Stimulated activated CD8-positive, alpha-beta memory T cell treated with anti-CD3 and anti-CD28 coated beads, Interleukin-4, amount 100 ng/mL, for 24 hours (primary cell): Measurements from ENCODE around the gene CFAP251.
"Not testable (repeated sequence)": the region's sequence is repeated elsewhere in the genome, so short reads cannot be mapped to it uniquely, and the experiment has no call there.

Source experiments
- DNase-seq: peaks from one replicate; pipeline ENCODE4 v3.0.0-alpha.2; 2020; ENCODE audit warnings: low read depth

CFAP251 gene

DNA sequence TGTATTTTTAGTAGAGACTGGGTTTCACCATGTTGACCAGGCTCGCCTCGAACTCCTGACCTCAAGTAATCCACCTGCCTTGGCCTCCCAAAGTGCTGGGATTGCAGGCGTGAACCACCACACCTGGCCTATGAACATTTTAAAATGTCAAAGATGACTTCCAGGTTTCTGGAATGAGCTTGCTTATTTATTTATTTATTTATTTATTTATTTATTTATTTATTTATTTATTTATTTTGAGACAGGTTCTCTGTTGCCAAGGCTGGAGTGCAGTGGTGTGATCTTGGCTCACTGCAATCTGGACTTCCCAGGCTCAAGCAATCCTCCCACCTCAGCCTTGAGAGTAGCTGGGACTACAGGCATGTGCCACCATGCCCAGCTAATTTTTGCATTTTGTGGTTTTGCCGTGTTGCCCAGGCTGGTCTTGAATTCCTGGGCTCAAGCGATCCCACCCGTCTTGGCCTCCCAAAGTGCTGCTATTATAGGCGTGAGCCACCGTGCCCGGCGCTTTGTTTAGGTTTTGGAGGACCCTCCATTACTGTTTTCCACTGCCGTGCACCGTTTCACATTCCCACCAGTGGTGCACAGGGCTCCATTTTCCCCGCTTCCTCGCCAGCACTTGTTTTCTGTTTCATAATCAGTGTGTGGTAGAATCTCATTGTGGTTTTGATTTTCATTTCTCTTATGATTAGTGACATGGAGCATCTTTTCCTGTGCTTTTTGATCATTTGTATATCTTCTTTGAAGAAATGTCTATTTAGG is 6.4 kb upstream of the CFAP251 start:
- no peak for DNase-seq

DNA sequence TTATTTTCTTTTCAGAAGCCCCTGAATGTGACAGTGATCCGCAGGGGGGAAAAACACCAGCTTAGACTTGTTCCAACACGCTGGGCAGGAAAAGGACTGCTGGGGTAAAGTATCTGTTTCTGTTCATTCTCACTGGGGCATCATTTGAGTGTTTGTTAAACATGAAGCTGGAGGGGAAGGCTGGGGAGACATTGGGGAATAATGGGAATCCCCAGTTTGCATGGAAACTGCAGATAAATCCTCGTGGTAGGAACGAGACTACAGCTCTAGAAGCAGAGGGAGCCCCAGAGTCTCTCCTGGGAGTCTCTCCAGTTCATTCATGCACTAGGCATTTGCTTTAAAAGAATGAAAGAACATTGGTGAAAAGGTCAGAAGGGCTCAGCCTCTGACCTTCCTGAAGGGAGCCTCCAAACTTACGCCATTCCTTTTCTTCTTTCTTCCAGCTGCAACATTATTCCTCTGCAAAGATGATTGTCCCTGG is 2.5 kb upstream of the CFAP251 start:
- DNase-seq: no peak

DNA sequence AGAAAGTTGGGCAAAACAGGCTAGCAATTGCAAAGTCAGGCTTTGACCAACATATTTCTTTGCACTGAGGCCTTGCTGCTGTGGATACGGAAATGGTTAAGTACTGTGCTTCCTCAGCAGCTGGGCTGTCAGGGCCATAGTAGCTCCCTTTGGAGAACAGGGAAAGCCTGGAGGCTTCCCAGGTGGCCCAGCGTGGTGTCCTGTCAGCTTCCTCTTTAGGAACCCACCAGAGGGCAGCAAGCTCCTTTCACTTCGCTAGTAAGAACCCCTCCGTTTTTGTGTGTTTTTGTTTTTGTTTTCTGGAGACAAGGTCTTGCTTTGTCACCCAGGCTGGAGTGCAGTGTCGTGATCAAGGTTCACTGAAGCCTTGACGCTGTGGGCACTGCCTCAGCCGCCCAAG is 1.7 kb upstream of the CFAP251 start:
- no peak for DNase-seq

DNA sequence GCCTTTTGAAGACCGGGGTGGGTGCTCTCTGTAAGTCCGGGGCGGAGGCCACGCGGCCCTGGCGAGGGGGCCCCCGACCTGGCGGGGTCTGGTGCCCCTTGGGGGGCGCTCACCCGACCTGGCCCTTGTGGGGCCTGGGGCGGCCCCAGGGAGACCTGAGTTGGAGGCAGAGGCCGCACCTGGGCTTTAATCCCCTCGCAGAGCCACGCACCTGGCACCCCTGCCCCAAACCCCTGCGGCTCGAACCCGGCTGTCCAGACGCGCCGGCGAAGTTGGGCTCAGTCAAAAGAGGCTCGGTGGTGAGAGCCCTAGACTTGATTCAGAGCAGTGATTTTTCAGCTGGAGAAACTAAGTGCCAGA is 267 bp downstream of the CFAP251 start:
- no peak for DNase-seq

DNA sequence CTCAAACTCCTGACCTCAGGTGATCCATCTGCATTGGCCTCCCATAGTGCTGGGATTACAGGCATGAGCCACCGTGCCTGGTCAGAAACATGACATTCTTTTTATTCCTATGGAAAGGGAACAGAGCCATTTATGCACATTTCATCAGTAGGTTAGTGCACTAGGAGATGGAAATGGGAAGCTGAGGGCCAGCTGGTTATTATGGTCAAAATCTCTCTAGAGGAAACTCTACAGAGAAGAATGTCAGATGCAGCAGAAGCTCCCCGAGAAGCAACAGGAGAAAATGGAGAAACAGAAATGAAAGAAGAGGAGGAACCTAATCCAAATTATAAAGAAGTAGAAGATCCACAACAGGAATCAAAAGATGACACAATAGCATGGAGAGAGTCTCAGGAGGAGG is 2.7 kb downstream of the CFAP251 start:
- no peak for DNase-seq

DNA sequence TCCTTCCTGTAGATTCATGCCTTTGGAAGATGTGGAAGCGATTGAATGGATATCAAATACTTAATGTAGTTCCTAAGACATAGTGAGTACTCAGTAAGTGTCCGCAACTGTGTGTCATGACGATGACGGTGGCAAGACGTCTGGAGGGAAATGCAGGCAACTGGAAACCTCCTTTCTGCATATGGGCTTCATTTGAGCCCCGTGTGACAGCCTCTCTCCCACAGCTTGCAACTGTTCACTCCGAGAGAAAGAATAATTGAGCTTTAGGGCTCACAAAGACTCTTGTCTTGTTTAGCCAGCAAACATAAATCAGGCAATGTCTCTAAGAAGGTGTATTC is 6.9 kb downstream of the CFAP251 start:
- DNase-seq: no peak

DNA sequence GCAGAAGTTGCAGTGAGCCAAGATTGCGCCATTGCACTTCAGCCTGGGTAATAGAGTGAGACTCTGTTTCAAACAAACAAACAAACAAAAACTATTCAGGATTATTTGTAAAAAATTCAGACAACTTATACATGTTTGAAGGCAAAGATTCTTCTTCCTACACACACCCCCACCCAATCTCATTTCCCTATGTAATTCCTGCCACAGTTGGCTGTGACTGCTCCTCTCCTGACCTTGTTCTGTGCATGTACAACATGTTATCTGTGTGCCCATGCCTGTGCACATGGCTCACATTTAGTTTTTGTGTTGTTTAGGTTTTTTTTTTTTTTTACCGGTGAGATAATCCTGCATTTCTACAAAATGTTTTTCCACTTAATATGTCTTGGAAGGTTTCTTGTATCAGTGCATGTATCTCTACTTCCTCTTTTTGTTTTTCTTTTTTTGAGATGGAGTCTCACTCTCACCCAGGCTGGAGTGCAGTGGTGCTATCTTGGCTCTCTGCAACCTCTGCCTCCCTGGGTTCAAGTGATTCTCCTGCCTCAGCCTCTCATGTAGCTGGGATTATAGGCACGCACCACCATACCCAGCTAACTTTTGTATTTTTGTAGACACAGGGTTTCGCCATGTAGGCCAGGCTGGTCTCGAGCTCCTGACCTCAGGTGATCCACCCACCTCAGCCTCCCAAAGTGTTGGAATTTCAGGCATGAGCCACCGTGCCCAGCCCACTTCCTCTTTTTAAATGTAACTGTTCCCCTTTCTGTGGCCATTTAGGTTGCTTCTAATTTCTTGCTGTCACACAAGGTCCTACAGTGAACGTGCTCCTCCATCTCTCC is 8.7 kb downstream of the CFAP251 start:
- DNase-seq: no peak

DNA sequence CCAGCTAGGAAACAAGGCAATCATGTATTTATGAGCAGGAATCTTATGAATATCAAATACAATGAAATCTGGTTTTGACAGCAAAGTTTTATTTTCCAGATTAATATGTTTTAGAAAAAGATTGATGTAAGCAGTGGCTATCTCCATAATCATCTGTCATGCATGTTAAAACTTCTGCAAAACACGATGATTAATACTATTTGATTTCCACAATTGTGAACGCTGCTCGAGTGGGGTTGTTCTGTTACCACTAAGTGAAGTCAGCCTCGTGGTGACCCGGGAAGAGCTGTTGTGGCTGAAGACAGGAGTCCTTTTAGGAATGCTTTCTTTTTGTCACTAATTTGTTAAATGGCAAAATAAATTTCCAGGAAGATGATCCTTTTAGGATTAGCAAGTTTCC is 9.4 kb downstream of the CFAP251 start:
- no peak for DNase-seq

DNA sequence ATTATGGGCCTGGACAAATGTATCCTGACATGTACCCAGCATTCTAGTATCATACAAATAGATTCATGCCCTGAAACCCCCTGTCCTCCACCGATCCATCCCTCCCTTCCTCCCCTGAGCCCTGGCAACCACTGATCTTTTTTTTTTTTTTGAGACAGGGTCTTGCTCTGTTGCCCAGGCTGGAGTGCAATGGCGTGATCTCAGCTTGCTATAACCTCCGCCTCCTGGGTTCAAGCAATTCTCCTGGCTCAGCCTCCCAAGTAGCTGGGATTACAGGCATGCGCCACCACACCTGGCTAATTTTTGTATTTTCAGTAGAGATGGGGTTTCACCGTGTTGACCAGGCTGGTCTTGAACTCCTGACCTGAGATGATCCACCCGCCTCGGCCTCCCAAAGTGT is 11.2 kb downstream of the CFAP251 start:
- not testable (repeated sequence) for DNase-seq

DNA sequence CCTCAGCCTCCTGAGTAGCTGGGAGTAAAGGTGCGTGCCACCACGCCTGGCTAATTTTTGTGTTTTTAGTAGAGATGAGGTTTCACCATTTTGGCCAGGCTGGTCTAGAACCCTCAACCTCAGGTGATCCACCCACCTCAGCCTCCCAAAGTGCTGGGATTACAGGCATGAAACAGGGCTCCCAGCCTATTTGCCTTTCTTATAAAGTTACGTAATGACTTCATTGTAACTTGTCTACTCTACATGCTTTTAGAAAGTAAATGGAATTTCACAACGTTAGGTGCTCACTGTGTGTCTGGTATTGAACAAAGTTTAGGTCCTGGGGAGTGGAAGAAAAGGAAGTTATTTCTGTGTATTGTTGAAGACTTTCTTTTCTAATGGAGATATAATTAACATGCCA is 12.5 kb downstream of the CFAP251 start:
- no peak for DNase-seq

DNA sequence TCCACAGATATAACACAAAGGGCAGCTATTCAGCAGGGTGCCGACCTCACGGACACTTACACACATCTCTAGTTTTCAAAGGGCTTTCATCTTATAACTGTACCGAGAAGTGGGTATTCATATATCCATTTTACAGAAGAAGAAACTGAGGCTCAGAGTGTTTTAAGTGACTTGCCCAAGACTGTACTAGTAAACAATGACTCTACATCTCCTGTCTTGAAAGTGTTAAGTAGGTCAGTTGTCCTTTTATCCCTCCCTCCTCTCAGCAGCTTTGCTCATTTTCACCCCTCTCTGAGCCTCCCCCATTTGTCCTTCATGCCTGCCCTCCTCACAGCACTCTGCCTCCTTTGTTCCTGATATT is 13.8 kb downstream of the CFAP251 start:
- DNase-seq: no peak

DNA sequence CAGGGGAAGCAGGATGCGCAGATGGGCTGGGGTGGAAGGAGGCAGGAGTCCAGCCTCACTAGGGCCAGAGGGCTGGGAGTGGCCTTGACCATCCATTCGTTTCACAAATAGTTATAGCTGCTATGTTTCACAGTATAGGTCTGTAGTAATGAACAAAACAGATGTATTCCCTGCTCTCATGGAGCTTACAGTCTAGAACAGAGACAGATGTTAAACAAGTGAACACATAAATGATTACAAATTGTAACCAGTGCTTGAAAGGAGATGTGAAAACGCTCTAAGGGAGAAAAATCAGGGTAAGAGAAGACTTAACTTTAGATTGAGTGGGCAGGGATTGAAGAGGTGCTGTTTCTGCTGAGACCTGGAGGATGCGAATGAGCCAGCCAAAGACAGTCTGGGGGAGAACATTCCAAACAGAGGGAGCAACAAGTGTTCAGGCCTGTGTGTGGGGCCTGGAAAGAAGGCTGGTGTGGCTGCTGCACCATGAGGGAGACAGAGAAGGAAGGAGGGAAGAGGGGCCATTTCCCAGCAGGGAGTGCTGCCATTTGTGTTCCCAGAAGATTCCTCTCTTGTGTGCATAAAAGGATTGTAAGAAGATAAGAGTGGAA is 14.6 kb downstream of the CFAP251 start:
- no peak for DNase-seq

DNA sequence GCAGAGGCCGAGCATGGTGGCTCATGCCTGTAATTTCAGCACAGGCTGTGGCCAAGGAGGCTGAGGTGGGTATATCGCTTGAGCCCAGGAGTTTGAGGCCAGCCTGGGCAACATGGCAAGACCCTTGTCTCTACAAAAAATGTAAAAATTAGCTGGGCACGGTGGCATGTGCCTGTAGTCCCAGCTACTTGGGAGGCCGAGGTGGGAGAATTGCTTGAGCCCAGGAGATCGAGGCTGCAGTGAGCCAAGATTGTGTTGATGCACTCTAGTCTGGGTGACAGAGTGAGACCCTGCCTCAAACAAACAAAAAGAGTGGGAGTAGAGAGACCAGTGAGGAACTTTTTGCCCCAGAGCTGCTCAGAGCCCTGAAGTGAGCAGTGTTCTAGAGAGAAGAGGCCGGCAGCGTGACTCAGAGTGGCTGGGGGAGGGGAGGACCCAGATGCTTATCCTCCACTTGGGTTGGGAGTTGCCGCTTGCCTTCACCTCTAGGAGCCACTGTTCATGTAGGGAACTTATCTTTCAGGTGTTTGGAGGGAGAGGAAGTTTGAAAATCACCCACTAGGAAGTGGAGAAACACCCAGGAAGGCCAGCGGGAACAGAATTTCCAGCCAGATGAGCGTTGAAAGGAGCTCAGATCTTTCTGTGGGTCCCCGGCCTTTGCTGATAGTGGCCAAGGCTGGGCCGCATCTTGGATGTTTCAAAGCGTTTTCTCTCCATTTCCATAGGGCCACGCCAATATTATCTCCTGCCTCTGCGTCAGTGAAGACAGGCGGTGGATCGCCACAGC is 15.3 kb downstream of the CFAP251 start:
- DNase-seq: no peak

DNA sequence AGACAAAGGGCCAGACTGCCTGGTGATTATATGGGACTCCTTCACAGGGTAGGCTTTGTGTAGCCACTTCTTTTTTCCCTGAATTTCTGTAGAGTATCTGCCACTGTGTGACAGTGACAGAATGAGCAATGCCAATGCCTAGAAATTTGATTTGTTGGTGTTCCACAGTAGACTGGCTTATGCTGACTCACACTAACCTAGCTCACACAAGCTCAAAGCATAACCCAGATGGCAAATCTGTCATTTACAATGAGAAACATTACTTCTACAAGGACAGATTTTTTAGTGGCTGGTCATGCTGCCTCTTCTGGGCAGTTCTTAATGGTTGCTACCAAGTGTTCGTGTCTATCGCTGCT is 15.9 kb downstream of the CFAP251 start:
- no peak for DNase-seq

DNA sequence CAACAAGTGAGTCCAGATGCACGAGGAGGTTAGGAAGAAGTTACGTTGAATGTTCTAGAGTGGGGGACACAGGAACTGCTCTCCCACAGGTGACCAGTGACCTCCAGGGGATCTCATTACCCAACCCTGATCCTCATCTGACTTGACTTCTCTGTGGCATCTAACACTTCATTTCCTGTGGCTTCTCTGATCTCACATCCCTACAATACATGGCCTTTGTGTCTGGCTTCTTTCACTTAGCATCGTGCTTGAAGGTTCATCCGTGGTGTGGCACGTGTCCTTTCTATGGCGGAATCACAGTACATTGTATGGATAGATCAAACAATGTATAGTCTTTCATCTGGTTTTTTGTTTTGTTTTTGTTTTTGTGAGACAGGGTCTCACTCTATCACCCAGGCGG is 19.3 kb downstream of the CFAP251 start:
- DNase-seq: no peak

DNA sequence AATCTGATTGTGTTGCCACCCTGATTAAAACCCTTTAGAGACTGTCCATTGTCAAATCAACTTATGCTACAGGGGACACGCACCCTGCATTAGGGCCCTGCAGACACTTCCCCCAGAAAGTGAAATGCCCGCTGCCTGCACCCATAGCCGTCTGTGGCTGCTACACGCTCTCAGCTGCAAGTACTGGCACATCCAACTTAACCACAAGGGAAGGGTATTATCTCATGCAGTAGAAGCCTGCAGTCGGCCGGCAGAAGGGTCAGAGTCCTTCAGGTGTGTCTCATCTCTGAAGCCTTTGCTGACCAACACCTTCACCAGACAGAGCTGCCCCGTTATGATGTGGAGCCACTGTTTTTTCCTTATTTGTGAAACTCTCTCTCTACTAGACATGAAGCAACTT is 20.8 kb downstream of the CFAP251 start:
- DNase-seq: no peak

DNA sequence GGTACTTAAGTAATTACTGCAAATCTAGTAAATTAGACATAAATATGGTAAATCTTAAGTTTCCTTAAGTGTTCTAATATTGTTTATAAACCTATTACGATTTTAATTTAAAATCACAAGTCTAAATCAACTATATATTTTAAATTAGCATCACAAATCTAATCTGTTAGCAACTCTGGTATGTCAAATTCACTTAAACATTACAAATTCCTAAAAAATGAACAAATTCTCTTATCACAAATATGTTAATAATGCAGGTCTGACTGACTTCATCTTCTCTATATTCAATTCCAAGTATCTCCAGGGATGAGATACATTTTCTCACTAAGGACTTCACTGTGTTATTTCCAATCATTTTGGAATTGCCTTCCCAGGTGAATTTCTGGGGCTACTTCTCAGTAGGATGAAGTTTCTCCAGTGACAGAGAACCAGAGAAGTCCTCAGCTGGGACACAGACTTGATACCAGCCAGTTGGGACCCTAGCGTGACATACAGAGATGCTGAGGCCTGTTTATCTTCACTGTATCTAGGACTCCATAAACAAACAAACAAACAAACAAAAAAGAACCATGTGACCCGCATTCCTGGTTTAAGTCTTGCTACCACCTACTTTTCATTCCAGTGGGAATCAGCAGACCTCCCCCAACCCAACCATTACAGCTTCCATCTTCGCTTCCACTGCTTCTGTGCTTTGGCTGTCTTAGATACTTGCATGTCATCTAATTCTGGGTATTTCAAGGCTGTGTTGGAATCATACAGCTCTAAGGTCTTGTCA is 21.8 kb downstream of the CFAP251 start:
- no peak for DNase-seq

DNA sequence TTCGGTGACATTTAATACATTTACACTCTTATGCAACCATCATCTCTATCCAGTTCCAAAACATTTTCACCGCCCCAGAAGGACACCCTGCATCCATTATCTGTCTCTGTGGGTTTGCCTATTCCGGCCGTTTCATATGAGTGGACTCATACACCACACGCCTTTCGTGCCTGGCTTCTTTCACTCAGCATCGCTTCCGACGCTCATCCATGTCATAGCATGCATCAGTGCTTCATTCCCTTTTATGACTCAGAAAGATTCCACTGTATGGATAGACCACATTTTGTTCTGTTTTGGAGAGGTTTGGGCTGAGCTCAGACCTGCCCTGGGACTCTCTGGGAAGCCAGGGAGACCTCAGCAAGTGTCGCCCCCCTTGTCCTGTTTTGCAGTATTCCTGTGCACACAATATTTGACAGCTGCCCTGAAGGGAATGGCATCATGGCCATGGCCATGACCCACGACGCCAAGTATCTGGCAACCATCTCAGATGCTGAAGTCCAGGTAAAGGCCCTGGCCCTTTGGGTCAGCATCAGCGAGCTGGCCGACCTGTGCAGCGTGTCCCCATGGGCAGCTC is 23.8 kb downstream of the CFAP251 start:
- no peak for DNase-seq

DNA sequence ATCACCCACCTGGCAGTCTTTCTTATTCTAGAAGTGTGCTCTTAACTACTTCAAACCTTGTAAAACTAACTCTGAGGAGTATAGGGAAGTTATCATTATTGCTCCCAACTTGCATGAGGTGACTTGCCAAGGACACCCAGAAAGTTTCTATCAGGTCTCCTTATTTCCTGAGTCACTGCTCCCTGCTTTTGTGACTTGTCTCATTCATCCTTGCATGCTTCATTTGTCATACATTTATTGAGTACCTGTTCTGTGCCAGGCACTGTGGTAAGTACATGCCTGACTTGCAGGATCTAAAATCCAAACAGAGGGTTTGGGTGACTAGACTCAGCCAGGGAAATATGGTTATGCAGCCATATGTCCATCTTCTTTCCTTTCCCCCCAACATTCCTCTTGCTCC is 25.5 kb downstream of the CFAP251 start:
- DNase-seq: no peak

DNA sequence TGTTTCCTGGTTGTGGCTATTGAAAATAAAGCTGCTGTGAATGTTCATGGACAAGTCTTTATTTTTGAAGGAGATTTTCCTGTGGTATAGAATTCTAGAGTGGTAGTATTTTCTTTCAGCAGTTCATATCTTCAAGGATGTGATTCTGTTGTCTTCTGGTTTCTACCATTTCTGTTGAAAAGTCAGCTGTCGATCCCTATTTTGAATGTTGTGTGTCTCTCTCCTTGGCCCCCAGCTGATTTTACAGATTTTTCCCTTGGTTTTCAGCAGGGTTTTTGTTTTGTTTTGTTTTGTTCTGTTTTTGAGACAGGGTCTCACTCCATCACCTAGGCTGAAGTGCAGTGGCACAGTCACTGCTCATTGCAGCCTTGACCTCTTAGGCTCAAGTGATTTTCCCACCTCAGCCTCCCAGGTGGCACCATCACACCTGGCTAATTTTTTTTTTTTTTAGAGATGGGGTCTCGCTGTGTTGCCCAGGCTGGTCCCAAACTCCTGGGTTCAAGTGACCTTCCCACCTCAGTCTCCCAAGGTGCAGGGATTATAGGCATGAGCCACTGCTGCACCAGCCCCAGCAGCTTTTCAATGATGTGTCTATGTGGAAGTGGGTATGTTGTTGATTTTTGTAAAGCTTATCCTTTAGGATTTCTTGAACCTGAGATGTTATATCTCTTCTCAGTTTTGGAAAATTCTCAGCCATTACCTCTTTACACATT is 28.1 kb downstream of the CFAP251 start:
- no peak for DNase-seq

DNA sequence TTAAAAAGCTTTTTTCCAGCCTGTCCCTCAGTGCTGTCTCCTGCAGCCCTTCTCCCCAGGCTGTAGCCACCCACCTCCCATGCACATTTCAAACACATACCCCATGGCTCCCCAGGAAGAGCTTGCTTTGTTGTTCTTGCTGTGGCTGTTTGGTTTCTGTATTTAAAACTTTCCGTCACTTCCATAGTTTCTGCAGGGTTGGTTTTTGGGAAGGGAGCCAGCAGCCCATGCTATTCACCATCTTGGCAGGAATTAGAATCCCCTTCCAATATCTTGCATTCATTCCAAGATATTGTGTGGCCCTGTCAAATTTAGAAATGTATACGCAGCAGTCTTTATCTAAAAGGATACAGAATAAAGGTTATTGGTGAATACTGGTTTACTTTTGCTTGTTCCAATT is 29.6 kb downstream of the CFAP251 start:
- no peak for DNase-seq
